Breast epithelium (tissue), 3 donors: Measurements from ENCODE around the gene PRMT1.

Experiments used
- CTCF ChIP-seq, 3 donors: fragments of 450-650 bp; IDR thresholded peaks; one replicate each; pipeline ENCODE4 v1.5.1; 2016 to 2017; ENCODE audit warnings: antibody characterized with exemption in 3 of 3, mild to moderate bottlenecking in 3 of 3, moderate library complexity in 3 of 3
- POLR2A ChIP-seq: fragments of 450-650 bp; IDR thresholded peaks from one replicate; pipeline ENCODE4 v1.6.1; 2016; ENCODE audit warnings: antibody characterized with exemption, mild to moderate bottlenecking, moderate library complexity
- POLR2AphosphoS5 ChIP-seq, 3 donors: sonication (generic); formaldehyde crosslinking; IDR thresholded peaks; one replicate each; pipeline ENCODE4 v1.6.1; 2017; ENCODE audit warnings: antibody characterized with exemption in 3 of 3

- TF ChIP-seq CTCF (IDR thresholded peaks at IDR 0.05) (no peak), POLR2A (no peak), POLR2AphosphoS5 (IDR thresholded peaks at IDR 0.05) (no peak)
These were observed 28.8 kb downstream of the PRMT1 start for GRCh38 chr19:49705919-49706318.
